HepG2 (cell line): ENCODE measurements around the gene NKX6-2. TPM values are rescaled to one million over a fixed set of nuclear protein-coding genes. Genes with fewer than 3 reads are reported as not detected.

Source experiments
- ATAC-seq: fragments of 200-7000 bp; cut with Tn5 transposase; 3 replicates; pipeline ENCODE4 v1.9.1; 2020; ENCODE audit warnings: mild to moderate bottlenecking, moderate library complexity
- BruUV-seq: library from RNA; stranded (reverse); fragments of 400-500 nt; replicated peaks from 2 replicates; lab custom pipeline; 2021; lab: Mats Ljungman, UMichigan
- CTCF ChIA-PET: fragments of 300-600 bp; formaldehyde crosslinking; extraction: SDS; loops from one replicate; lab custom pipeline; 2021; ENCODE audit warnings: low total read pairs, inconsistent platforms, low intra/inter-chr PET ratio; lab: Yijun Ruan, JAX
- POLR2A ChIA-PET: fragments of 350-600 bp; sonication (Branson Sonifier 250); formaldehyde crosslinking; loops from one replicate; lab custom pipeline; 2020; ENCODE audit warnings: antibody characterized with exemption, inconsistent platforms; lab: Yijun Ruan, JAX
- DNase-seq: peaks from one replicate; pipeline ENCODE4 v3.0.0-alpha.2; 2015; ENCODE audit warnings: low spot score
- FAIRE-seq: peaks from 3 replicates; lab custom pipeline; 2011; peaks lifted over from hg19 to GRCh38; lab: Jason Lieb, UNC
- H2AFZ ChIP-seq: one replicate; pipeline ENCODE4 v1.6.1; 2011; ENCODE audit warnings: low read length, inconsistent platforms
- H3K27ac ChIP-seq: fragments of 300-600 bp; 3 replicates; pipeline ENCODE4 v1.8.0; 2011; ENCODE audit warnings: mixed run types, mild to moderate bottlenecking, mixed read lengths, low read length, inconsistent platforms; ENCODE audit not compliant: insufficient read depth; ENCODE audit errors: extremely low read length
- H3K27me3 ChIP-seq, 2 experiments: fragments of 200-600 bp in 1 of 2; 2 replicates in 1 of 2; 3 replicates in 1 of 2; pipeline versions ENCODE4 v1.6.0 to v1.8.0; 2011; ENCODE audit warnings: low read length in 2 of 2, mild to moderate bottlenecking in 2 of 2, moderate library complexity in 2 of 2, inconsistent platforms in 1 of 2; ENCODE audit not compliant: insufficient read depth in 2 of 2, control insufficient read depth in 1 of 2
- H3K36me3 ChIP-seq, 2 experiments: fragments of 200-600 bp in 1 of 2; replicated peaks in 1 of 2; 2 replicates in 1 of 2; 3 replicates in 1 of 2; pipeline versions ENCODE4 v1.5.1 to v1.8.0; 2011; ENCODE audit warnings: low read length in 2 of 2, inconsistent platforms in 1 of 2; ENCODE audit not compliant: insufficient read depth in 2 of 2, control insufficient read depth in 1 of 2
- H3K4me1 ChIP-seq: 2 replicates; pipeline ENCODE4 v1.5.1; 2012; ENCODE audit warnings: low read length, inconsistent platforms; ENCODE audit not compliant: insufficient read depth
- H3K4me2 ChIP-seq: 2 replicates; pipeline ENCODE4 v1.6.0; 2011; ENCODE audit warnings: low read depth, low read length, inconsistent platforms
- H3K4me3 ChIP-seq, 3 experiments: fragments of 200-600 bp in 1 of 3; sonication (generic), shearing (Covaris generic) in 1 of 3; replicated peaks in 1 of 3; 2 replicates each; pipeline ENCODE4 v1.5.1; 2011 to 2016; ENCODE audit warnings: low read length in 3 of 3, inconsistent platforms in 2 of 3, low read depth in 2 of 3, mild to moderate bottlenecking in 2 of 3, control low read depth in 1 of 3, mixed read lengths in 1 of 3; ENCODE audit not compliant: insufficient read depth in 1 of 3
- H3K79me2 ChIP-seq: one replicate; pipeline ENCODE4 v1.6.1; 2011; ENCODE audit warnings: low read length, inconsistent platforms; ENCODE audit not compliant: insufficient read depth
- H3K9ac ChIP-seq: 2 replicates; pipeline ENCODE4 v1.6.0; 2011; ENCODE audit warnings: mild to moderate bottlenecking, low read depth, low read length, inconsistent platforms; ENCODE audit not compliant: insufficient read depth
- H3K9me3 ChIP-seq: 2 replicates; pipeline ENCODE4 v1.5.1; 2012; ENCODE audit warnings: mild to moderate bottlenecking, low read length
- H4K20me1 ChIP-seq: 2 replicates; pipeline ENCODE4 v1.6.0; 2011; ENCODE audit warnings: inconsistent platforms, mild to moderate bottlenecking, low read length, moderate library complexity; ENCODE audit not compliant: insufficient read depth
- IRF1 ChIP-seq: sonication (generic); formaldehyde crosslinking; IDR thresholded peaks from 2 replicates; pipeline ENCODE4 v1.4.0; 2020; ENCODE audit warnings: low read depth, mild to moderate bottlenecking, missing genetic modification reagents
- ZNF441 ChIP-seq: sonication (generic); formaldehyde crosslinking; IDR thresholded peaks from 2 replicates; pipeline ENCODE4 v1.7.0; 2021; ENCODE audit warnings: missing genetic modification reagents, borderline replicate concordance
- ZNF460 ChIP-seq: sonication (generic); formaldehyde crosslinking; IDR thresholded peaks from 2 replicates; pipeline ENCODE4 v1.5.1; 2020; ENCODE audit warnings: missing genetic modification reagents, mild to moderate bottlenecking, borderline replicate concordance
- ZNF615 ChIP-seq: sonication (generic); formaldehyde crosslinking; IDR thresholded peaks from 2 replicates; pipeline ENCODE4 v1.5.0; 2020; ENCODE audit warnings: mild to moderate bottlenecking, missing genetic modification reagents, borderline replicate concordance
- WGBS: methylation state at CpG from one replicate; pipeline ENCODE4 v1.1.6; 2017; ENCODE audit warnings: low lambda C conversion rate; 5-methylcytosine and 5-hydroxymethylcytosine counted together
- in situ Hi-C: cut with HindIII; loops from 2 replicates; pipeline ENCODE4 v1.10.0; 2017; ENCODE audit warnings: low pct_unique_long_range_greater_than_20kb; ENCODE audit not compliant: extremely low pct_ligation_motif_present
- intact Hi-C: fragments of 100-400 bp; cut with micrococcal nuclease; formaldehyde crosslinking; loops from one replicate; pipeline ENCODE4 v1.10.0; 2022; ENCODE audit not compliant: unreplicated experiment
- polyA plus RNA-seq, 8 experiments: library from polyadenylated mRNA; depleted of rRNA in 3 of 8; stranded (reverse) in 7 of 8; unstranded in 1 of 8; fragments of >200 nt; fragmentation: Illumina TruSeq in 4 of 8; extraction: Trizol in 4 of 8; gene quantifications; 2 replicates each; pipeline versions ENCODE4 v1.2.1 to v1.2.3, GENCODE V29; 2011 to 2016; ENCODE audit warnings: low read depth in 4 of 8, missing spikeins in 1 of 8, mixed read lengths in 1 of 8; ENCODE audit not compliant: insufficient read depth in 1 of 8
- total RNA-seq, 5 experiments: library from RNA; depleted of rRNA; stranded (reverse); fragments of >200 nt; fragmentation: Illumina TruSeq; extraction: Trizol; gene quantifications; 2 replicates each; pipeline ENCODE4 v1.2.3, GENCODE V29; 2016; ENCODE audit warnings: low read depth in 1 of 5
- TF ChIP-seq, protein P1 (sequence below): sonication (generic); formaldehyde crosslinking; IDR thresholded peaks from 2 replicates; pipeline ENCODE4 v1.4.0; 2020; ENCODE audit warnings: missing genetic modification reagents, borderline replicate concordance
- TF ChIP-seq, protein P2 (sequence below): sonication (generic); formaldehyde crosslinking; conservative IDR thresholded peaks from 2 replicates; pipeline ENCODE4 v1.8.0; 2022; ENCODE audit warnings: low read depth, missing genetic modification reagents
- TF ChIP-seq, protein P3 (sequence below): sonication (generic); formaldehyde crosslinking; conservative IDR thresholded peaks from 2 replicates; pipeline ENCODE4 v1.5.0; 2020; ENCODE audit warnings: missing genetic modification reagents

Gene NKX6-2
- total and polyA plus RNA-seq, 2 of the 13 experiments (the other 11 are each of a cell fraction or from before 2014, with no cell fraction given): not detected

DNA sequence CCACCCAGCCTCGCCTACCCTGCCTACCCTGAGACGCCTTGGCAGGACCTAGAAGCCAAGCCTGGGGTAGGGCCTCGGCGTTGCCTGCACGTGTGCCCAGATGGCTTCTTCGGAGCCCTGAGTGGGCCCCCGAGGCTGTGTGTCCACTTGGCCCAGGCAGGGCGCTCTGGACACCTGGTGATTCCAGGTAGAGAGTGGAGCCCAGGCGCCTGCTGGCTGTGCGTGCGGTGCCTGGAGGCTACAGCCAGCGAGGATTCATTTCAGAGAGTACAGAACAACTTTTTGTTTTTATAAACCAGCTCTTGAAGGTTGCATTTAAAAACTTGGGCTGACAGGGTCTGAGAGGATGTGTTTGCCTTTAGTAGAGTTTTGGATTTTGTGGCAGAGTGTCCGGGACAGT lies 40.0 kb downstream of the NKX6-2 start (continued):
- TF ChIP-seq ZNF615 (CRISPR knock-in tag) (no peak), ZNF441 (CRISPR knock-in tag) (no peak), ZNF460 (CRISPR knock-in tag) (no peak)
- TF ChIP-seq, protein P1, sequence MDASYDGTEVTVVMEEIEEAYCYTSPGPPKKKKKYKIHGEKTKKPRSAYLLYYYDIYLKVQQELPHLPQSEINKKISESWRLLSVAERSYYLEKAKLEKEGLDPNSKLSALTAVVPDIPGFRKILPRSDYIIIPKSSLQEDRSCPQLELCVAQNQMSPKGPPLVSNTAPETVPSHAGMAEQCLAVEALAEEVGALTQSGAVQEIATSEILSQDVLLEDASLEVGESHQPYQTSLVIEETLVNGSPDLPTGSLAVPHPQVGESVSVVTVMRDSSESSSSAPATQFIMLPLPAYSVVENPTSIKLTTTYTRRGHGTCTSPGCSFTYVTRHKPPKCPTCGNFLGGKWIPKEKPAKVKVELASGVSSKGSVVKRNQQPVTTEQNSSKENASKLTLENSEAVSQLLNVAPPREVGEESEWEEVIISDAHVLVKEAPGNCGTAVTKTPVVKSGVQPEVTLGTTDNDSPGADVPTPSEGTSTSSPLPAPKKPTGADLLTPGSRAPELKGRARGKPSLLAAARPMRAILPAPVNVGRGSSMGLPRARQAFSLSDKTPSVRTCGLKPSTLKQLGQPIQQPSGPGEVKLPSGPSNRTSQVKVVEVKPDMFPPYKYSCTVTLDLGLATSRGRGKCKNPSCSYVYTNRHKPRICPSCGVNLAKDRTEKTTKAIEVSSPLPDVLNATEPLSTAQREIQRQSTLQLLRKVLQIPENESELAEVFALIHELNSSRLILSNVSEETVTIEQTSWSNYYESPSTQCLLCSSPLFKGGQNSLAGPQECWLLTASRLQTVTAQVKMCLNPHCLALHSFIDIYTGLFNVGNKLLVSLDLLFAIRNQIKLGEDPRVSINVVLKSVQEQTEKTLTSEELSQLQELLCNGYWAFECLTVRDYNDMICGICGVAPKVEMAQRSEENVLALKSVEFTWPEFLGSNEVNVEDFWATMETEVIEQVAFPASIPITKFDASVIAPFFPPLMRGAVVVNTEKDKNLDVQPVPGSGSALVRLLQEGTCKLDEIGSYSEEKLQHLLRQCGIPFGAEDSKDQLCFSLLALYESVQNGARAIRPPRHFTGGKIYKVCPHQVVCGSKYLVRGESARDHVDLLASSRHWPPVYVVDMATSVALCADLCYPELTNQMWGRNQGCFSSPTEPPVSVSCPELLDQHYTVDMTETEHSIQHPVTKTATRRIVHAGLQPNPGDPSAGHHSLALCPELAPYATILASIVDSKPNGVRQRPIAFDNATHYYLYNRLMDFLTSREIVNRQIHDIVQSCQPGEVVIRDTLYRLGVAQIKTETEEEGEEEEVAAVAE (CRISPR knock-in tag): no peak

DNA sequence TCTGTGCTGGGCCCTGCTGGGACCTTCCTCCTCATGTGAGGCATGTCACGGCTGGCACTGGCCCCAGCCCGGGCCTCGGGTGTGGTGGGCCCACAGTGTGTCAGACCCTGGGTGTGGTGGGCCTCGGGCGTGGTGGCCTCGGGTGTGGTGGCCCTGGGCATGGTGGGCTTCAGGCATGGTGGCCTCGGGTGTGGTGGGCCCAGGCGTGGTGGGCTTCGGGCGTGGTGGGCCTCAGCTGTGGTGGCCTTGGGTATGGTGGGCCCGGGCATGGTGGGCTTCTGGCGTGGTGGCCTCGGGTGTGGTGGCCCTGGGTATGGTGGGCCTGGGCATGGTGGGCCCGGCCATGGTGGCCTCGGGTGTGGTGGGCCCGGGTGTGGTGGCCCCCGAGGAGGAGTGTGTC lies 40.4 kb downstream of the NKX6-2 start:
- CTCF ChIA-PET: no interaction called here
- H3K9me3 ChIP-seq: no peaks in the 10 kb centered on the region
- FAIRE-seq: no peak
- H2AFZ ChIP-seq: no peak overlapping the region
- WGBS: 90% methylated on average over 11 of the region's 17 CpGs
- H3K27me3 ChIP-seq: no peaks in the 10 kb centered on the region
- no peaks in the 10 kb centered on the region for H4K20me1 ChIP-seq
- TF ChIP-seq, protein P2, sequence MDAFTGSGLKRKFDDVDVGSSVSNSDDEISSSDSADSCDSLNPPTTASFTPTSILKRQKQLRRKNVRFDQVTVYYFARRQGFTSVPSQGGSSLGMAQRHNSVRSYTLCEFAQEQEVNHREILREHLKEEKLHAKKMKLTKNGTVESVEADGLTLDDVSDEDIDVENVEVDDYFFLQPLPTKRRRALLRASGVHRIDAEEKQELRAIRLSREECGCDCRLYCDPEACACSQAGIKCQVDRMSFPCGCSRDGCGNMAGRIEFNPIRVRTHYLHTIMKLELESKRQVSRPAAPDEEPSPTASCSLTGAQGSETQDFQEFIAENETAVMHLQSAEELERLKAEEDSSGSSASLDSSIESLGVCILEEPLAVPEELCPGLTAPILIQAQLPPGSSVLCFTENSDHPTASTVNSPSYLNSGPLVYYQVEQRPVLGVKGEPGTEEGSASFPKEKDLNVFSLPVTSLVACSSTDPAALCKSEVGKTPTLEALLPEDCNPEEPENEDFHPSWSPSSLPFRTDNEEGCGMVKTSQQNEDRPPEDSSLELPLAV: no peak
- TF ChIP-seq, protein P3, sequence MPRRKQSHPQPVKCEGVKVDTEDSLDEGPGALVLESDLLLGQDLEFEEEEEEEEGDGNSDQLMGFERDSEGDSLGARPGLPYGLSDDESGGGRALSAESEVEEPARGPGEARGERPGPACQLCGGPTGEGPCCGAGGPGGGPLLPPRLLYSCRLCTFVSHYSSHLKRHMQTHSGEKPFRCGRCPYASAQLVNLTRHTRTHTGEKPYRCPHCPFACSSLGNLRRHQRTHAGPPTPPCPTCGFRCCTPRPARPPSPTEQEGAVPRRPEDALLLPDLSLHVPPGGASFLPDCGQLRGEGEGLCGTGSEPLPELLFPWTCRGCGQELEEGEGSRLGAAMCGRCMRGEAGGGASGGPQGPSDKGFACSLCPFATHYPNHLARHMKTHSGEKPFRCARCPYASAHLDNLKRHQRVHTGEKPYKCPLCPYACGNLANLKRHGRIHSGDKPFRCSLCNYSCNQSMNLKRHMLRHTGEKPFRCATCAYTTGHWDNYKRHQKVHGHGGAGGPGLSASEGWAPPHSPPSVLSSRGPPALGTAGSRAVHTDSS (CRISPR knock-in tag): no peak
- TF ChIP-seq IRF1 (CRISPR knock-in tag): no peak
- TF ChIP-seq, all 625 proteins: peak for 0
- BruUV-seq: no TSS peak
- in situ Hi-C loops: no loop called here
- no peak for DNase-seq
- no peak overlapping the region for H3K4me2 ChIP-seq
- H3K4me1 ChIP-seq: peaks cover 5% of the 10 kb centered on the region
- no peak overlapping the region for H3K4me3 ChIP-seq
- ATAC-seq: no peak
- H3K27ac ChIP-seq: no peak overlapping the region
- intact Hi-C loops: no loop called here
- POLR2A ChIA-PET: no interaction called here
- H3K36me3 ChIP-seq: peaks cover 0 to 2% of the 10 kb centered on the region in 2 experiments; a peak in 2 of 5 replicates
- H3K79me2 ChIP-seq: no peaks in the 10 kb centered on the region
- no peak overlapping the region for H3K9ac ChIP-seq
